ENCODE measurements around the gene AGTRAP. TPM values are rescaled to one million over a fixed set of nuclear protein-coding genes. Genes with fewer than 3 reads are reported as not detected.

Gene AGTRAP
- total and polyA plus RNA-seq, 2 of the 4 experiments (the other 2 are of a cell fraction): 21.5 to 57.7 TPM

DNA sequence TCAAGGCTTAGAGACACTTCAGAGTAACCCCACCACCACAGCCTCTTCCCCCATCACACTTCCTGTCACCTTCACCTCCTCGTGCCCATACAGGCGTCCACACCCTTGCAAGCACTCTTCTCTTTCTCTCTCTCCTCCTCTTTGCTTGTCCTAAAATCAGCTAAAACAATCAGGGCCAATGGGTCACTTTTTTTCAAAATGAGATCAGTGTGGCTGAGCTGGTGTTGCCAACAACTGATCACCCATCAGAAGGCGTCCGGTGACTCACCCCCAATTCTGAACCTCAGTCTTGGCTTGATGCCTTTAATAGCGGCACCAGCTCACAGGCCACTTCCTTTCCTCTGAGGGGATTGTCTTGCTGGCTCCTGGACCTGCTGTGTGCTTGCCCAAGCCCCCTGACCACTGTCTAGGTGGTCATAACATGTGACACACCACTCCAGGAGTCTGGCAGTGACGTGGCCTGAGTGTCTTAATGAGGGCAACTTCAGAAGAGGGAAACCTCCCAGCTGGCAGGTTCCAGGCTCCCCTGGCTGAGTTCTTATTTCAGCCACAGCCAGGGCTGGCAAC is 42.8 kb upstream of the AGTRAP start:
- Histone ChIP-seq H3K4me3 (ENCODE audit: insufficient read depth, low read depth, low read length) (no peak overlapping the region), H3K14ac (replicated peaks; ENCODE audit: low read depth, low read length) (no peak overlapping the region), H2AFZ (replicated peaks; ENCODE audit: low read length, poor library complexity) (no peak overlapping the region), H4K20me1 (ENCODE audit: insufficient read depth, low read length) (no peaks in the 10 kb centered on the region), H2BK15ac (ENCODE audit: low read depth, low read length) (no peak overlapping the region), H3K36me3 (ENCODE audit: control insufficient read depth, insufficient read depth, low read length) (no peaks in the 10 kb centered on the region), H2BK120ac (ENCODE audit: low read depth, low read length) (no peak overlapping the region), H3K9me1 (ENCODE audit: insufficient read depth, low read length) (0 out of 2 replicates have a peak, but pooled peaks cover 4% of the 10 kb centered on the region), H3K27me3 (ENCODE audit: control insufficient read depth, insufficient read depth, low read length) (peaks cover 61% of the 10 kb centered on the region), H2BK5ac (ENCODE audit: low read depth, low read length, poor library complexity, severe bottlenecking) (no peak overlapping the region), H3K4ac (ENCODE audit: low read depth, low read length) (no peak overlapping the region), H4K8ac (ENCODE audit: low read depth in 2 of 2, low read length in 2 of 2) (no peak overlapping the region), H2AK9ac (replicated peaks; ENCODE audit: low read depth, low read length, poor library complexity) (no peak overlapping the region), H3K4me2 (ENCODE audit: low read depth, low read length) (no peak overlapping the region), H3K9ac (ENCODE audit: low read depth, low read length) (no peak overlapping the region), H4K5ac (ENCODE audit: low read depth, low read length) (no peak overlapping the region), H4K91ac (ENCODE audit: insufficient read depth, low read depth, low read length) (no peak overlapping the region), H3K27ac (ENCODE audit: insufficient read depth, low read length) (no peak overlapping the region), H2AK5ac (ENCODE audit: low read depth, low read length) (no peak overlapping the region), H3K79me1 (ENCODE audit: low read depth in 1 of 2, low read length in 2 of 2) (no peaks in the 10 kb centered on the region), H2BK20ac (ENCODE audit: low read depth, low read length) (no peak overlapping the region), H3K9me3 (ENCODE audit: control insufficient read depth, insufficient read depth, low read length) (no peaks in the 10 kb centered on the region), H3K56ac (ENCODE audit: extremely low read depth, insufficient read depth, low read length) (no peak overlapping the region), H3K23ac (ENCODE audit: low read depth, low read length) (no peak overlapping the region), H3K4me1 (ENCODE audit: control insufficient read depth, insufficient read depth, low read length) (peaks cover 3% of the 10 kb centered on the region; the same call in 1 of the 2 replicates), H3K18ac (ENCODE audit: low read depth, low read length) (no peak overlapping the region)
- ChIA-PET POLR2A (ENCODE audit: unreplicated experiment) (no interaction called here), CTCF (no interaction called here)
- in situ Hi-C loops (cut with MboI; ENCODE audit: low sequenced_read_pairs) (no loop called here), dilution Hi-C loops (cut with HindIII; ENCODE audit: low sequenced_read_pairs, unreplicated experiment) (no loop called here), intact Hi-C loops (cut with micrococcal nuclease) (no loop called here)
- no TSS peak for BruUV-seq (replicated peaks)
- peak; percentile 77 for DNase-seq
- 0 out of 2 replicates have a peak, but pooled peaks have one; percentile 25 for TF ChIP-seq BHLHE40 (IDR thresholded peaks at IDR 0.05; ENCODE audit: low read depth, low read length)
- no peak for TF ChIP-seq RAD21 (IDR thresholded peaks at IDR 0.05; ENCODE audit: low read length)
- no peak for TF ChIP-seq RCOR1 (IDR thresholded peaks at IDR 0.05; ENCODE audit: insufficient replicate concordance, low read length)
- no peak for TF ChIP-seq POLR2A (IDR thresholded peaks at IDR 0.05; ENCODE audit: low read depth, low read length)
- peak; percentile 61 for TF ChIP-seq FOS (IDR thresholded peaks at IDR 0.05; ENCODE audit: low read depth, low read length)
- peak; percentile 69 for ATAC-seq (ENCODE audit: low read depth)
- 36% methylated on average over 3 of the region's 6 CpGs; no CpG with 5 or more reads in 1 of the 2 experiments for WGBS, 2 experiments (ENCODE audit: extremely low coverage in 2 of 2, insufficient read length in 1 of 2)

Data from IMR-90 (cell line).